ENCODE data around the gene MKNK1.

The MKNK1 gene

DNA sequence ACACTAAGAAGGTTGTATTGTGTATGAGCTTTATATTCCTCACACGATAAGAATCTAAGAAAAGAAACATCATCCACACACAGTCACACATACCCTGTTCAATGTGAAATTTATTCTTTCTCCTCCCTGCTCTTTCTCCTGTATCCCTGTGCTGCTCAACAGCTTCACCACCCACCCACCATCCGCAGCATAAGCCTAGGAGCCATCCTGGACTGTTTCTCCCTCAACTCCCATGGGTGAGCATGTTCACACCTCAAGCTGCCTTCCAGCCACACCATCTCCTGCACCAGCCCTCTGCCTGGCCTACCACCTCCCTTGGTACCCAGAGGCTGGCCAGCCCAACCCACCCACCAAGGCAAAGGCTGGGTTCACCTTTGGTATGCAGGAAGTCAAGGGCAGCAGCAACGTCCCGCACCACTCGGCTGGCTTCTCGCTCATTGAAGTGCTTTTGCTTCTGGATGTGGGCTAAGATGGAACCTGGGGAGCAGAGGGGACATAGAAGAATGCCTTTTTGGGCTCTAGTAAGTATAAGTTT lies 32.3 kb downstream of the MKNK1 start:
- H3K4me3 ChIP-seq (ENCODE audit: low read length), result no peak overlapping the region
- no peak for TF ChIP-seq ZNF274 (IDR thresholded peaks at IDR 0.05; ENCODE audit: low read depth, low read length)

GRCh38 chr1:46569884-46570725 lies 34.0 kb downstream of the MKNK1 start:
- no peak for TF ChIP-seq ZNF274 (IDR thresholded peaks at IDR 0.05; ENCODE audit: low read depth, low read length)
- H3K4me3 ChIP-seq (ENCODE audit: low read length), result no peak overlapping the region

- H3K4me3 ChIP-seq (ENCODE audit: low read length), result no peak overlapping the region
- TF ChIP-seq ZNF274 (IDR thresholded peaks at IDR 0.05; ENCODE audit: low read depth, low read length), result no peak
Measured at GRCh38 chr1:46569116-46569515, 35.0 kb downstream of the MKNK1 start.

DNA sequence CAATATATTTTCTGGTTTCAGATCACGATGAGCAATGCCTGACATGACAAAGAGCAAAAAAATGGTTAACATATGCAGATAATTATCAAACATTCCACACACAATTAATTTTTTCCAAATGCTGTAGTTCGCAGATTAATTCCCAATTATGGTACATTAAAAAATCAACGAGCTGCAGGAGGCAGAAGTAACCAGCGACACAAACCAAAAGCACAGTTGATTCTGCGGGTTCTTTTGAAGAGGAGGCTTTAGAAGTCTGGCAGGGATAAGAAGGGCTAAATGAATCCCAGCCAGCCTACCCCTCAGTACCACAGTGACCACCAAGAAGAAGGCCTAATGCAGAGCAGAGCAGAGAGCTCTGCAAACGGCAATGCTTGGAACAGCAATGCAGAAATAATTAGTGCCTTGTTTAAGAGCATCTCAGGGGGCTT lies 35.6 kb downstream of the MKNK1 start:
- H3K4me3 ChIP-seq (ENCODE audit: low read length), result no peak overlapping the region
- TF ChIP-seq ZNF274 (IDR thresholded peaks at IDR 0.05; ENCODE audit: low read depth, low read length), result no peak

DNA sequence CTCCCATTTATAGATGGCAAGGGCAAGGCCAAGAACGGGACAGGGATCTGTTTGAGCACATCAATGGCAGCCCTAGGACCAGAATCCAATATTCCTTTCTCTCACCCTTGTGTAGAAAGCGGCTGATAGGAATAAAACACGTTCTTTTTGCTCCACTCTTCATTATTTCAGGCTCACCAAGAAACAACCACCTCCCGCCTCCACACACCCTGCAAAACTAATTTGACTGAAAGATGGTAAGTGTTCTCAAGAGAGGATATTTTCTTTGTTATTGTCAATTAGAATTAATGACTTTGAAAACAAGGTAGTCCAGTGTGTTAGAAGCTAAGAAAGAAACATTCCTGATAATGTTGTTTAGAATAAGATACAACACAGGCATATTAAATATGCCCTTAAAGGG lies 40.7 kb downstream of the MKNK1 start:
- H3K4me3 ChIP-seq (ENCODE audit: low read length), result no peak overlapping the region
- TF ChIP-seq ZNF274 (IDR thresholded peaks at IDR 0.05; ENCODE audit: low read depth, low read length), result no peak

- no peak for TF ChIP-seq ZNF274 (IDR thresholded peaks at IDR 0.05; ENCODE audit: low read depth, low read length)
- no peak overlapping the region for H3K4me3 ChIP-seq (ENCODE audit: low read length)
Measured at GRCh38 chr1:46562498-46562897, 41.6 kb downstream of the MKNK1 start.

DNA sequence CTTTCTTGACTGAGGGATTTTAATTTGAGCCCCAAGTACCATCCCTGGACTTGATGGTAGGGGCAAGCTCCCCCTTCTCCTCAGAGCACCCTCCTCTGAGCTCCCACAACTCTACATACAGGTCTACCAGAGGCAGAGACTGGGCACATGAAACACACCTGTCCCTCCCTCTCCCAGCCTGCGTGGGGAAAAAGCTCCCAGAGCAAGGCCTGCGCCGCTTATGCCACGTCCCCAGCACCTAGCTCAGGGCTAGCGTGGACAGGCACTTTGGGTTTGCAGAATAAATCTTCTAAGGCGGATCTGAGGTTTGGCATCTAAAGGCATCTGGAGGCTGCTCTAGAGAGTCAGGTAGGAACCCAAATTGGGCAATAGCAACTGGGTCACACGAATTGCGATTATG lies 45.1 kb downstream of the MKNK1 start:
- TF ChIP-seq ZNF274 (IDR thresholded peaks at IDR 0.05; ENCODE audit: low read depth, low read length), result no peak
- no peak overlapping the region for H3K4me3 ChIP-seq (ENCODE audit: low read length)

DNA sequence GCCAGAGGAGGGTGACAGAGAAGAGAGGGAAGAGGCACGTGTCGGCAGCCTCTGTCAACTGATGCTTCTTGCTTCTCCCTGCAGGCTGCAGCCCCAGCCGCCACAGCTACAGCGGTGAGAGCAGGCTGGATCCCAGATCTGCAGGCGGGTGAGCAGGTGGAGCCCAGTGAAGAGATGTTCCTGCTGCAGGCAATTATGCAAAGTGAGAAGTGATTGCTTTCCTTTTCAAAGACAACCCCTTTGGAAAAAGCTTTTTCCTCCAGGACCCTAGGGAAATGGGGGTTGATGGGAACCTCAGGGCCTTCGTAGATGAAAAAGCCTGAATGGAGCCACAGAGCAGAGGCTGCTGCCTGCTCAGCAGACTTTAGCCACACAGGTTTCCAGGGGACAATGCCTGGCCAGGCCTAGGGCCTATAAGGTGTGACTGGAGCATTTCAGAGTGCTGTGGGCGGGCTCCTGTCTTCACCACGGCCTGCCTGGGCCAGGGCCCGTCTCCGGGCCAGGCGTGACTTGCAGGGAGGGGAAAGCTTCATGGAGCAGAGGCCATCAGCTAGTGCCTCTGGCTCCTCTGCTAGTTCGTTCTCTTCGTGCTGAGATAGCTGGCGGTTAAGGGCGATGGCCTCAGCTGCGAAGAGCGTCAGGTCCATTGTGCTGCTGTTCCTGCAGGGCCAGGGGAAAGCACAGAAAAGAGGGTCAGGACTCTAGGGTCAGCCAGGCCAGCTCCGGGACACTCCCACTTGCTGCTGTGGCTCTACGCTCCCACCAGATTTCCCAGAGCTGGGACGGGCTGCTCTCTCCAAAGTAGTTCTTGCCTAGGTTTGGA lies 45.7 kb downstream of the MKNK1 start:
- H3K4me3 ChIP-seq (ENCODE audit: low read length), result no peak overlapping the region
- no peak for TF ChIP-seq ZNF274 (IDR thresholded peaks at IDR 0.05; ENCODE audit: low read depth, low read length)

DNA sequence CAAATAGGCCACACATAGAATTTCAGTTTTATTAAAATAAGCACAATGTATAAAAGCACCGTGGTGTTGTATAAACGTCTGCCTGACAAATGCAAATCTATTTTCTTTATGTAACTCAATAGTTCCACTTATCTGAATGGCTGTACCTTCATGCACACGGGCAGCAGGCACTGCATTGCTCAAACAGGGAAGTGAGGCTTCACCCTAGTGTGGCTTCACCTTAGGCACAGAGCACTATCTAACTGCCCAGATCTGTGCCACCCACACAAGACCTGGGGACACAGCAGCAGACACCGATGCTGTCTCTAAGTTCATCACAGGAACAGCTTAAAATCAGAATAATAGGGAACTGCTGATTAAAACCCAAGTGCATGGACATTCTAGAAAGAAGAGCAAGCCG lies 46.7 kb downstream of the MKNK1 start:
- no peak overlapping the region for H3K4me3 ChIP-seq (ENCODE audit: low read length)
- TF ChIP-seq ZNF274 (IDR thresholded peaks at IDR 0.05; ENCODE audit: low read depth, low read length), result no peak

DNA sequence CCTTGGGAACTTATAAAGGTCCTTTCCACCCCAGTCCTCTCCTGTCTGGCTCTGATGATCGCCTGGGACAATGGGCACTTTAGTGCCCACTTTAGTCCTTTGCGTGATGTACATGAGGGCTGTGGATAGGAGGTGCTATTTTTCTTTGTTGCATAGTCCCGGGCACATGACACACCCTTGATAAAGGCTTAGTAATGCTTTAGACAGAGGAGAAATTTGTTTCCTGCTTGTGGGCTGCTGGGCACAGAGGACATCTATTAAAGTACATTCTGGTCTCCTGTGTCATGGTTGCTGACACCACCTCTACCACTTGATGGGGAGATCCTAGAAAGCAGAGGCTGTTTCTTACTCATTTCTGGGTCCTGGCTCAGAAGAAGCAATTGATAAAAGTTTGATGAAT lies 47.2 kb downstream of the MKNK1 start:
- no peak overlapping the region for H3K4me3 ChIP-seq (ENCODE audit: low read length)
- TF ChIP-seq ZNF274 (IDR thresholded peaks at IDR 0.05; ENCODE audit: low read depth, low read length), result no peak

DNA sequence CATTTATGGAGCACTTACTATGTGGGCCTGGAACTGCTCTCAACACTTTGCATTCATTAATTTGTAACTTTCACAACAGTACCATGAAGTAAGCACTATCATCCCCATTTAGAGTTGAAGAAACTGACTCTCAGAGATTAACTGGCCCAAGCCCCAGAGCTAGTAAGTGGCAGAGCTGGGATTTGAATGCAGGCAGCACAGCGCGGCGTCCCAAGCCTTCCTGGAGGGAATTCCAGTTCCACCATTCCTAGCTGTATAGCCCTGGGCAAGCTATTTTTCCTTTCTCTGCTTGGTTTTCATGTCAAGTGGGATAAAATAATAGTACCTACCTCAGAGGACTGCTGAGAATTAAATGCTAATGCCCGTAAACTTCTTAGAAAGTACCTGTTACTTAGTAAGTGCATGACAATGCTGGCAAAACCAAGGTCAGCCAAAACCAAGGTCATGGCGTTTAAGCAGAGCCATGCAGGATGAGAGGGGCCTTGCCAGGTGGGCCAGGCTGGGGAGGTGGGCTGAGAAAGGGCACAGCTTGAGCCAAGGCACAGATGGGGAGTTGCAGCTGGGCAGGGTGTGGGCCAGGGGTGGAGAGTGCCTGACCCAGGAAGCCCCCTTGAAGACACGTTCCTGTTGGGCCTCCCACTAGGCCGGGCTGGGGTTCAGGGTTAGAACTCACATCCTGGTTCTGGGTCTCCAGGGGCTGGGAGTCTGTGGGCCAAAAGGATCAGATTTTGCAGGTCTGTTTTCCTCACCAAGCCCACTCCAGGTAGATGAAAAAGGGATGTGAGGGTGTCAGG lies 48.0 kb downstream of the MKNK1 start:
- H3K4me3 ChIP-seq (ENCODE audit: low read length), result no peak overlapping the region
- TF ChIP-seq ZNF274 (IDR thresholded peaks at IDR 0.05; ENCODE audit: low read depth, low read length), result no peak

DNA sequence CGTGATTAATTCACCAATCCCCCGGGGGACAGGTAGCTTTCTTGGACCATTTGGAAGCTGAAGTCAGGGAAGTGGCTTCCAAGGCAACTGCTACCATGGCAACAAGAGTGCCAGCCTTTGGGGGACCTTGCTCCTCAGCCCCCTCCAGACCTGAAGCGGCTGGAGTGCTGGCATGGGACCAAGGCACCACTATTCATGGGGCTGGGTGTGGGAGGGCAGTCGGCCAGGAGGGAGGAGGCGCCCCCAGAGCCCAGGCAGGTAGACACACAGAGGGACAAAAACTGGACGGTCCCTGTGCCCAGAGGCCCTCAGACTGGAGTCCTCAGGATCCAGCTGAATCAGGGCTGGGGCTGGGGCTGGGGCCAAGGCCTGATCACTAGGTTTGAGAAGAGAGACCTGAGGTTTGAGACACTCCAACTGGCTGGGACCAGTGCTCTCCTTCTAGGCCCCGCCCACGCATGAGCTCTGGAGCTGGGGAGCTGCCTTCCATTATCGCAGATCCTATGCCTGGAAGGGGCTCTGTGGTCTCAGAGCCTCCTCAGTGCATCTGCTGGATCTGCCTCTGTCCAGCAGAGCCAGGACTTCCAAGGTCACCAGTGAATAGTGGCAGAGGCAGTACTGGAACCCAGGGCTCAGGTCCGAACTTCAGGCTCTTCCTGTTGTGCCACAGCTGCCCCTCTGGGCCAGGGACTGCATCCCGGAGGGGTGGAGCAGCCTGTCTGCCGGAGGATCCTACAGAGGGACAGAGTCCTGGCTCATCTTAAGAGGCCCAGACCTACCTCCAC lies 49.3 kb downstream of the MKNK1 start:
- no peak for TF ChIP-seq ZNF274 (IDR thresholded peaks at IDR 0.05; ENCODE audit: low read depth, low read length)
- no peak overlapping the region for H3K4me3 ChIP-seq (ENCODE audit: low read length)

GRCh38 chr1:46554236-46554596 lies 49.9 kb downstream of the MKNK1 start:
- TF ChIP-seq ZNF274 (IDR thresholded peaks at IDR 0.05; ENCODE audit: low read depth, low read length), result no peak
- H3K4me3 ChIP-seq (ENCODE audit: low read length), result no peak overlapping the region

Data from GM08714 (cell line).